Breast epithelium (tissue), 3 donors: ENCODE data around the gene CFTR.

Source experiments
- POLR2A ChIP-seq: fragments of 450-650 bp; IDR thresholded peaks from one replicate; pipeline ENCODE4 v1.6.1; 2016; ENCODE audit warnings: antibody characterized with exemption, mild to moderate bottlenecking, moderate library complexity
- TF ChIP-seq, protein P1 (sequence below), 3 donors: fragments of 450-650 bp; IDR thresholded peaks; one replicate each; pipeline ENCODE4 v1.5.1; 2016 to 2017; ENCODE audit warnings: antibody characterized with exemption in 3 of 3, mild to moderate bottlenecking in 3 of 3, moderate library complexity in 3 of 3

DNA sequence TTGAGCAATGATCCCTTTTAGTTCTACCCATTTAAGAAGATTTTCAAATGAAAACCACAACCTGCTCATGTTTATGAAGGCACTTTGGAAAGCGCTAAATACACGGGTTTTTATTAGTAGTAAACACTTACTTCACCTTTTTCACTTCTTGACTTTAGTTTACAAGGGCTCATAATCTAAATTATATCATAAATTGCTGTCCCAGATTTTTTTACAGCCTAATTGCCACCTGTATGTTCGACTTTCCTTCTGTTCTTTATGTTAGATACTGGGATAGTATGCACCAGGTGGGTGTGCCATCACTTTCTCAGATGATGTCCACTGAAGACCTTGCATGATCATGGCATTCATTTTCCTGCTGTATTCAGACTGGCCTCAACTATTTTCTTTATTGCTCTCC is 22.5 kb downstream of the CFTR start:
- TF ChIP-seq, protein P1, sequence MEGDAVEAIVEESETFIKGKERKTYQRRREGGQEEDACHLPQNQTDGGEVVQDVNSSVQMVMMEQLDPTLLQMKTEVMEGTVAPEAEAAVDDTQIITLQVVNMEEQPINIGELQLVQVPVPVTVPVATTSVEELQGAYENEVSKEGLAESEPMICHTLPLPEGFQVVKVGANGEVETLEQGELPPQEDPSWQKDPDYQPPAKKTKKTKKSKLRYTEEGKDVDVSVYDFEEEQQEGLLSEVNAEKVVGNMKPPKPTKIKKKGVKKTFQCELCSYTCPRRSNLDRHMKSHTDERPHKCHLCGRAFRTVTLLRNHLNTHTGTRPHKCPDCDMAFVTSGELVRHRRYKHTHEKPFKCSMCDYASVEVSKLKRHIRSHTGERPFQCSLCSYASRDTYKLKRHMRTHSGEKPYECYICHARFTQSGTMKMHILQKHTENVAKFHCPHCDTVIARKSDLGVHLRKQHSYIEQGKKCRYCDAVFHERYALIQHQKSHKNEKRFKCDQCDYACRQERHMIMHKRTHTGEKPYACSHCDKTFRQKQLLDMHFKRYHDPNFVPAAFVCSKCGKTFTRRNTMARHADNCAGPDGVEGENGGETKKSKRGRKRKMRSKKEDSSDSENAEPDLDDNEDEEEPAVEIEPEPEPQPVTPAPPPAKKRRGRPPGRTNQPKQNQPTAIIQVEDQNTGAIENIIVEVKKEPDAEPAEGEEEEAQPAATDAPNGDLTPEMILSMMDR (IDR thresholded peaks at IDR 0.05): no peak
- TF ChIP-seq POLR2A: no peak
